HG03097 (cell line): Measurements from ENCODE around the gene VWF.
"Not testable (repeated sequence)": the region's sequence is repeated elsewhere in the genome, so short reads cannot be mapped to it uniquely, and the experiment has no call there.

Experiments
- ATAC-seq: cut with Tn5 transposase; IDR thresholded peaks from one replicate; pipeline ENCODE4 v1.9.1; 2021; ENCODE audit not compliant: unreplicated experiment, low FRiP score

VWF gene

DNA sequence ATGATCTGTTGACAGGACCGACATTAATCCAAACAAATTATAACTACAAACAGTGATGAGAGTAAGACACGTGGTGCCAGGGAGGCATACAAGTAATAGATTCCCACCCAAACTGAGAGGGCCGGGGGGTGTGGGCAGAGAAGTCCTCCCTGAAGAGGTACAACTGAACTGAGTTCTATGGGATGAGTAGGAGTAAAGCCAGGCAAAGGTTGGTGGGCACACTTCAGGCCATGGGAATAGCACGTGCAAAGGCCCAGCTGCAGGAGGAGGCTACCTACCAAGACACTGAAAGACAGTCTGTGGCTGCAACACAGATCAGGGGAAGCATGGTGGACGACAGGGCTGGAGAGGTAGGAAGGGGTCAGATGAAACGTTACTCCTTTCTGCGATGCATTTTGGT, 22.0 kb upstream of the VWF start:
- ATAC-seq: no peak

DNA sequence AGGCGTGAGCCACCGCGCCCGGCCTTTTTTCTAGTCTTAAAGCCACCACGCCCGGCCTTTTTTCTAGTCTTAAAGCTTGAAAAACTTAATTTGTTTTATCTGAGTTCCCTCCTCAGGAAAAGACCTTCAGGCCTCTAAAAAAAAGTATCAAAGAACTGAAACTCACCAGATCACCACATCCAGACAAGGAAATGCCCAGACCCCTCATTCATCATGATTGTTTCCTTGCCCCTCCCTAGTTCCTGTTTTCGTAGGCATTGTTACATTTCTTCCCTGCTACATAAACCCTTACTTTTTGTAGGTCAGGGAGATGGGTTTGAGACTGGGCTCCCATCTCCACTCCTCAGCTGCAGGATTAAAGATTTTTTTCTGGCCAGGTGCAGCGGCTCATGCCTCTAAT, 21.1 kb upstream of the VWF start:
- ATAC-seq: no peak

DNA sequence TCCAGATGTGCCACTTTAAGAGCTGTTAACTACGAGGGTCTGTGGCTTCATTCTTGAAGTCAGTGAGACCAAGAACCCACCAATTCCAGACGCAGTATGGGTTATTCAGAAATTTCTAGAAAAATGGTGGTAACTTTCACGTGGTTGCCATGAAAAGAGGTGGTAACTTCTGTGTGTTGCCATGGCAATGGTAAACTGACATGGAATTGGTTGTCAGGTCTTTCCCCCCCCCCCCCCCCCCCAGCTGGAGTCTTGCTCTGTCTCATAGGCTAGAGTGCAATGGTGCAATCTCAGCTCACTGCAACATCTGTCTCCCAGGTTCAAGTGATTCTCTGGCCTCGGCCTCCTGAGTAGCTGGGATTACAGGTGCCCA, 18.8 kb upstream of the VWF start:
- no peak for ATAC-seq

DNA sequence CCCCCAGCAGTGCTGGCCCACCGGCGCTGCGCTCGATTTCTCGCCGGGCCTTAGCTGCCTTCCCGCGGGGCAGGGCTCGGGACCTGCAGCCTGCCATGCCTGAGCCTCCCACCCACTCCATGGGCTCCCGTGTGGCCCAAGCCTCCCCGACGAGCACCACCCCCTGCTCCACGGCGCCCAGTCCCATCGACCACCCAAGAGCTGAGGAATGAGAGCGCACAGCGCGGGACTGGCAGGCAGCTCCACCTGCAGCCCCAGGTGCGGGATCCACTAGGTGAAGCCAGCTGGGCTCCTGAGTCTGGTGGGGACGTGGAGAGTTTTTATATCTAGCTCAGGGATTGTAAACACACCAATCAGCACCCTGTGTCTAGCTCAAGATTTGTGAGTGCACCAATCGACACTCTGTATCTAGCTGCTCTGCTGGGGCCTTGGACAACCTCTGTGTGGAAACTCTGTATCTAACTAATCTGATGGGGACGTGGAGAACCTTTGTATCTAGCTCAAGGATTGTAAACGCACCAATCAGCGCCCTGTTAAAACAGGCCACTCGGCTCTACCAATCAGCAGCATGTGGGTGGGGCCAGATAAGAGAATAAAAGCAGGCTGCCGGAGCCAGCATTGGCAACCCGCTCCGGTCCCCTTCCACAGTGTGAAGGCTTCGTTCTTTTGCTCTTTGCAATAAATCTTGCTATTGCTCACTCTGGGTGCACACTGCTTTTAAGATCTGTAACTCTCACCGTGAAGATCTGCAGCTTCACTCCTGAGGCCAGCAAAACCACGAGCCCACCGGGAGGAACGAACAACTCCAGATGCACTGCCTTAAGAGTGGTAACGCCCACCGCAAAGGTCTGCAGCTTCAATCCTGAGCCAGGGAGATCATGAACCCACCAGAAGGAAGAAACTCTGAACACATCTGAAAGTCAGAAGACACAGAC, 18.2 kb upstream of the VWF start:
- not testable (repeated sequence) for ATAC-seq

DNA sequence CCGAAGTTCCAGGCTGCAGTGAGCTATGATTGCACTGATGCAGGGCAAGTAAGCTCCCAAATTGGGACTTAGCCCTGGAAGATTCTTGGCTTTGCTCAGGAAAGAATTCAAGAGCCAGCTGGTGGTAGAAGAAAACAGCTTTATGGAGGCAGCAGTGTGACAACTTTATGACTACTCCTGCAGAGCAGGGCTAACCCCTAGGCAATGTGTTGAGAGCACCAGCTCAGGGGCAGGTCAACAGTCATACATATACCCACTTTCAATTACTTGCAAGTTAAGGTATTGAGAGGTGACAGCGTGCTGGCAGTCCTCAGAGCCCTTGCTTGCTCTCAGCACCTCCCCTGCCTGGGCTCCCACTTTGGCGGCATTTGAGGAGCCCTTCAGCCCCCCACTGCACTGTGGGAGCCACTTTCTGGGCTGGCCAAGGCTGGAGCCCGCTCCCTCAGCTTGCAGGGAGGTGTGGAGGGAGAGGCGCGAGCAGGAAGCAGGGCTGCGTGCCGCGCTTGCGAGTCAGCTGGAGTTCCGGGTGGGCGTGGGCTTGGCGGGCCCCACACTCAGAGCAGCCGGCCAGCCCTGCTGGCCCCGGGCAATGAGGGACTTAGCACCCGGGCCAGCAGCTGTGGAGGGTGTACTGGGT, 17.4 kb upstream of the VWF start:
- not testable (repeated sequence) for ATAC-seq

DNA sequence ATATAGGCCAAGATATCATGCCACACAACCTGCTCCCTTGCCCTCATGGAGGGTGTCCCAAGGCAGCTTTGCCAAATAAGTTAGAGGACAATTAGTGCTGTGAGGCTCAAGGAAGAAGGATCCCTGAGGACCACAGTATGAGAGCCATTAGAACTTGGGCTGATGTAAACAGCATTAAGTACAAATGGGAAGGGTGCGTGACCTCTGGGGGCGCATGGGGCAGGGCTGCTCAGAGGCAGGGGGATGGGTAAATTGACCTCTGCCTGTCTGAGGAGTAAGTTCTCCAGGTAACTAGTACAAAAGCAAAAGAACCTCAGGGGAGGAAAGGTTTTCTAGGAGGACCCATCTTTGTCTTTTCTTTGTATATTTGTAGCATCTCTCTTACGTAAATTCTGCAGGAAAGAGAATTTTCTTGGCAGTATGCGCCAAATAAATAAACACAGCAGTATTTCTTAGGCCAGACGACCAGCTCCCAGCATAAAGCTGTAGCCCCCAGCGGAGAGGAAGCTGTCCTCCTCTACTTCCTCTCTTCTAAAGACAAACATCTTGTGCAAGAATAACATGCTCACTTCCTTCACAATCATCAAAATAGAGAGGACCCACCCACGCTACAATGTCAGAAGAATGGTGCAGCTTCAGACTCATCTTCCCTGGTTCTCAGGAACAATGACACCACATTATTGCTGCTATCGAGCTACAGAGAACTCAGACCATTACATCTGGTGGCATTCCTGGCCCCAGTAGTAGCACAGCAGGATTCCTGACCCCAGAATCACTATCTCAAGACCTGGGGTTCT, 16.4 kb upstream of the VWF start:
- no peak for ATAC-seq

DNA sequence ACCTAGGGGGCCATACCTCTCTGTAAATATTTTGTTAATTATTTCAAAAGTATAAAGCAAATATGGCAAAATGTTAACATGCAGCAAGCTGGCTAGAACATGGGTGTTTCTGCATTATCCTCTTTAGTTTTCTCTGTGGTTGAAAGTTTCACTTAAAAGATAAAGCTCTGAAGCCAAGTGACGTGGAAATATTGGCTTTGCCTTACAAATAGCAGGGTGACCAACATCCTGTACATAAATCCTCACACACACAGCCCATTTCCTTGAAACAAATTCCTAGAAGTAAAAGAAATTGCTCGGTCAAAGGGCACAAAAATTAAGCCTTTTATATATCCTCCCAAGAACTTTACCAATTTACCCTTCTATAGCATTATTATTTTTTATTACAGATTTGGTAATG, 10.6 kb upstream of the VWF start:
- no peak for ATAC-seq

GRCh38 chr12:6133642-6134041, 9.2 kb upstream of the VWF start:
- no peak for ATAC-seq

DNA sequence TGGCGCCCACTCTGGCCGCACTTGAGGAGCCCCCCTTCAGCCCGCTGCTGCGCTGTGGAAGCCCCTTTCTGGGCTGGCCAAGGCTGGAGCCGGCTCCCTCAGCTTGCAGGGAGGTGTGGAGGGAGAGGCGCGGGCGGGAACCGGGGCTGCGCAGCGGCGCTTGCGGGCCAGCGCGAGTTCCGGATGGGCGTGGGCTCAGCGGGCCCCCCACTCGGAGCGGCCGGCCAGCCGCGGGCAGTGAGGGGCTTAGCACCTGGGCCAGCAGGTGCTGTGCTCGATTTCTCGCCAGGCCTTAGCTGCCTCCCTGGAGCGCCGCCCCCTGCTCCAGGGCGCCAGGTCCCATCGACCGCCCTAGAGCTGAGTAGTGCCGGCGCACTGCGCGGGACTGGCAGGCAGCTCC, 8.0 kb upstream of the VWF start:
- no peak for ATAC-seq

GRCh38 chr12:6125310-6125608, 789 bp upstream of the VWF start:
- ATAC-seq: no peak

DNA sequence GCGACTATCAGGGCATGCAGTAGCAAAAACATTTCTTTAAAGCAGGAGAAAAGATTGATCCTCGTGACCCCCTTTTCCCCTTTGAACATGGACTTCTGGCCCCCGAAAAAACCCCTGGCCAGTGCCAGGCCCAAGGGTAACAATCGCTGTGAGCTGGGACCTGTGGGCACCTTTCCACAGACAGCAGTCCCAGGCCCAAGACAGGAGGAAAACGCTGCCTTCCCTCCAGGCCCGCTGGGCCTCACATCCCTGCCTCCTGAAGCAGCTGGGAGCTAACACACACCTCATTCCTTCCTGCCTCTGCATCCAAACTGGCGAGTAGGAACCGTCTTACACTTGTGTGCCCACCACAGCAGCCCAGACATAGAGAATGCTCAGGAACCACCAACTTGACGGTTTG, 1.2 kb downstream of the VWF start:
- no peak for ATAC-seq

DNA sequence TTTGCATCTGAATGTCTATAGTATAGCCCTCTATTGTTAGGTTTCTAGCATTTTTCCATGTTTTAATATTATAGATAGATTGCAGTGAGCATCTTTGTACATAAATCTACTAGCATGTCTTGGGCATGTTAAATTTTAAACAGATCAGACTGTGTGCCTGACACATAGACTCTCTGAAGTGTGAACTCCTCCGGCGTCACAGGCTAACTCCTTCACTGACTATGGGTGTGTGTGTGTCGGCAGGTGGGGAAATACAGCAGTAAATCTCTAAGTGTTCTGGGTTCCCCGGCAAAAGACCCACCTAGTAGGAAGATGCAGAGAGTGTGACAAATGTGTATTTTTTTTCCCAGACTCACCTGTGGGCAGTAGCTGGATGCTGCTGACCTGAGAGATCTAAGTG, 2.3 kb downstream of the VWF start:
- no peak for ATAC-seq

GRCh38 chr12:6120796-6121473, 3.5 kb downstream of the VWF start:
- ATAC-seq: no peak

DNA sequence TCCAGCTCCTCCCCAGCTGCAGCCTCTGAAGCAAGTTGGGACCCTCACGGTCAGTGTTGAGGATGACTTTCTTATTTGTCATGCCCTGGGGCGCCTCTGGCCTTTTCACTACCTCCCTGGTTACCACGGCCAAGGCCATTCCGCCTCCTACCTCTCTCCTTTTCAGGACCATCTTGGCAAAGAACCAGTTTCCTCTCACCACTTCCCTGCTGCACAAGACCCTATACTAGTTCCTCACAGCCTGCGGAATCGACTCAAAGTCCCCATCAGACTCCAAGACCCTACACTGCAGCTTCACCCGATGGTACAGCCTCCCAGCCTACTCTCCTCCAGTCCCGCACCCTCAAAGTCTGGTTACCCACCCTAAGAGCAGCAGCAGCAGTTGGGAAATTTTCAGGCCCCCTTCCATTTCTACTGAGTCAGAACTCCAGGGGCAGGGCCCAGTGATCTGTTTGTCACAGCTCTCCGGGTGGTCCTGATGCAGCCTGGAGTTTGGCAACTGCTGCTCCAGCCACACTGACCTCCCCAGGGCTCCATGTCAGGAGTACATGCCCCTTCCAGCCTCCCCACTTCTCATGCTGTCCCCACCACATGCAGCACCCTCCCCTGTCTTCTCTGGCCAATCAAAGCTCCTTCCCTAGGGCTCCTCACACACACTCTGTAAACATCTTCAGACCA, 5.4 kb downstream of the VWF start:
- no peak for ATAC-seq

DNA sequence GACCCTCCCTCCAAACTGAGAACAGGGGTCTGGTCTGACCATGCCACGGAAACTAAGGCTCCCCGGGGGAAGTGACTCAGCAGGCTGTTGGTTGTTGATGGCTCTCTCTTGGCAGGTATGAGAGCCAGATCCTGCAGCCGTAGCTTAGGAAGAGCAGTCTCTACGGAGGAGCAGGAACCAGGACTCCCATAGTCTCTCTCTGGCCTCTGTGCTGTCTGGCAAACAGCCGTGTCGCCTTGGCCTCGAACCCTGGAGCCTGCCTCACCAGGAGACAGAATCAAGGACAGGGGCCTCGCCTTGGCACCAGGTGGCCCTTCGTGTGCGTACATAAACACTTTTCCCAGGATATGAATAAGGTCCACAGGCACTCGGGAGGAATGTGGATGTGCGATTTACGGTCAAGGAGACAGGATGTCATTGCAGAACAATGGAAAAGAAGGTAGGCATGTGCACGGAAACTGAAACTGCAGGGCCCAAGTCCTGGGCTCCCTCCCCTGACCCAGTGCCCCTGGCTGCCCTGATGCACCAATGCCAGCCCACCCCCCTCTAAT, 7.9 kb downstream of the VWF start:
- ATAC-seq: no peak

- no peak for ATAC-seq
Observed at GRCh38 chr12:6115389-6115788, 9.1 kb downstream of the VWF start.

- no peak for ATAC-seq
Observed at GRCh38 chr12:6114476-6114870, 10.0 kb downstream of the VWF start.

DNA sequence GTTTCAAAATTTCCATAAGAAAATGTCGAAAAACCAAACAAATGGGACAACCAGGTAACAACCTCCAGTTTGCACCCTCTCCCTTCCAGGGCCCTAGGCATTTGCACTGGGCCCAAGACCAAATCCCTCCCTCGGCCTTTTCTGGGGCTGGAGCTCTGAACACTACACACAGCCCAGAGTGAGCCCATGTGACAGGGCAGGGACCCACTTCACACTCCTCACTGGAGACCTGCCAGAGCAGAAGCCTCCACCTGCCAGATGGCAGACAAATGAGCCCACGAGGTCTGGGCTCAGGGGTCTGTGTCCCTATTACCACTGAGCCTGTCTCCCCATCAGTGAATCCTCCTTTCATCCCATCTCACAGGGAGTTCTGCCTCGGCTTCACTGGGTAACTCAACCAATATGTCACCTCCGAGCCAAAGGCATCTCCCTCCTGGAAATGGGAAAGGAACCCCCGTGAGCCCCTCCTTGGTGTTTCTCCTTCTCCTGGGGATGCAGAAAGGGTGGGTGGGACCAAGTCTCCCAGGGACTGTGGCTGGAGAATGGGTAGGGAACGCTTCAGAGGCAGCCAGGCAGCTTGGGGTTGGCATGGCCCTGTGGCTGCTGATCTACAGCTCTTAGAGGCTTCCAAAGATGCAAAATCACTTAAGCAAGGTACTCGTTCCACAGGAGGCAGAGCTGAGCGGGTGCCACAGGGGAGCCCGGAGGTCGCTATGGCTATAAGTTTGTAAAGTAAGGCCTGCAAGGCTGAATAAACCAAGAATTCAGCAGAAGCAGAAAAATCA, 10.6 kb downstream of the VWF start:
- no peak for ATAC-seq

- no peak for ATAC-seq
Observed at GRCh38 chr12:6112004-6112403, 12.5 kb downstream of the VWF start.
